NCI-H128 (cell line): ENCODE measurements around the gene ZC3H18.

Experiments
- DNase-seq: peaks from one replicate; lab custom pipeline; 2025; ENCODE audit not compliant: unreplicated experiment; lab: John Stamatoyannopoulos, UW

The ZC3H18 gene

GRCh38 chr16:88578446-88579313, 8.5 kb downstream of the ZC3H18 start:
- no peak for DNase-seq

DNA sequence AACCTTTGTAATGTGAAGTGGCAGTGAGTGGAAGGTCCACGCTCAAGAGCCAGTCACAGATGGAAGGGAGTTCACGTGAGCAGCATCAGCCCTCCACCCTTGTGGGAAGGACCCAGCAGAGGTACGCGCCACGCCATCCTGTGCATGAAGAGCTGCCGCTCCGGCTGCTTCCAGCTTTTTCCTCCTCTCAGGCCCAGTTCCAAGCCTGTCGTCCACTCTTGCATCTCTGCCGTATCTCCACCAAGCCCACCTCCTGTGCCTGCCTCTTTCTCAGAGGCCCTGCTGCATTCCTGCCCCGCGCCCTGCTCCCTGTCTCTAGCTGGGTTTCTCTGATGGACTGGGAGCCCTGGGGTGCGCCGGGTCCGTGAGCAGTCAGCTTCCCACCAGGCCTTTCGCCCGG, 10.2 kb downstream of the ZC3H18 start:
- no peak for DNase-seq

DNA sequence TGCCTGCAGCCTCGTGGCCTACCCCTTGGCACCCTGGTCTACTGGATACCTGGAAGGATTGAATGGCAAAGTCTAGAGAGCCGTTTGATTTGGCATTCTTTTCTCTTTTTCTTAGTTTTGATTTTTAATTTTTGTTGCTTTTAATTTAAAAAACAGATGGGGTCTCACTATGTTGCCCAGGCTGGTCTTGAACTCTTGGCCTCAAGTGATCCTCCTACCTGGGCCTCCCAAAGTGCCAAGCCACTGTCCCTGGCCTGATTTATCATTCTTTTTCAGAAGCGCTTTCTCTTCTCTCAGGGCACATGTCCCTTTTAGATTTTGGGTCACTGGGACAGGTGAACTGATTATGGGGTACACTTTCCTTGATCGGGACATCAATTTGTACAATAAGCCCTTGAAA, 10.8 kb downstream of the ZC3H18 start:
- no peak for DNase-seq

GRCh38 chr16:88582912-88583575, 12.8 kb downstream of the ZC3H18 start:
- no peak for DNase-seq

GRCh38 chr16:88584676-88585075, 14.5 kb downstream of the ZC3H18 start:
- no peak for DNase-seq

GRCh38 chr16:88585269-88585668, 15.1 kb downstream of the ZC3H18 start:
- DNase-seq, result no peak

- DNase-seq, result no peak
Measured at GRCh38 chr16:88585927-88586581, 15.9 kb downstream of the ZC3H18 start.

DNA sequence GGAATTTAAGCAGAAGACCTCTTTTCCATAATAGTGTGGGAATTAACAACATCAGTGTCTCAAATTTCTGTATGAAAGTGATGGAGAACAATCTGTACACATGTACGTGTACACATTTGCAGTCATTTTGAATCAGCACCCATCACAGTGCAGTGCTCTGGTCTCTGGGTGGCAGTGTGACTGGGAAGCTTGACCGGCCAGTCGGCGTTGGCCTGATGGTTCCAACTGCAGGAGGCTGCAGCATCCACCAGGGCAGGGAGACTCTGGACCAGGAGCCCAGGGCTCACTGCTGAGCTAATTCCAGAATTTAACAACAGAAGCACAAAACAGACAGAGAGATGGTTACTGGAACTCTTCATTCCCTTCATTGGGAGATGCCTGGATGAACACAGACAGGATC, 17.9 kb downstream of the ZC3H18 start:
- DNase-seq, result no peak

DNA sequence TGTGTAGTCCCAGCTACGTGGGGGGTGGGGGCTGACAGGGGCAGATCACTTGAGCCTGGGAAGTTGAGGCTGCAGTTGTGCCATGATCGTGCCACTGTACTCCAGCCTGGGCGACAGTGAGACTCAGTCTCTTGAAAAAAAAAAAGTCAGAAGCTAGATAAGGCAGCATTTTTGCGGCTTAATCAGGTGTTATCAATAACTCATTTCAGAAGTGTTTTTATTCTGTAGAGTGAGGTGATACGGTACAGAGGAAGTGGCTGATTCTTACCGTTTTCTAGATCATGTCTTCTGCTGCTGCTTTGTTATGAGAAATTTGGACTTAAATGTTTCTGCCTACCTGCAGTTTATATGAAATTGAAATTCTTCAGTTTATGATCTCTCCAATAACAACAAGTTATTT, 18.6 kb downstream of the ZC3H18 start:
- no peak for DNase-seq

GRCh38 chr16:88589441-88589840, 19.2 kb downstream of the ZC3H18 start:
- DNase-seq, result no peak

DNA sequence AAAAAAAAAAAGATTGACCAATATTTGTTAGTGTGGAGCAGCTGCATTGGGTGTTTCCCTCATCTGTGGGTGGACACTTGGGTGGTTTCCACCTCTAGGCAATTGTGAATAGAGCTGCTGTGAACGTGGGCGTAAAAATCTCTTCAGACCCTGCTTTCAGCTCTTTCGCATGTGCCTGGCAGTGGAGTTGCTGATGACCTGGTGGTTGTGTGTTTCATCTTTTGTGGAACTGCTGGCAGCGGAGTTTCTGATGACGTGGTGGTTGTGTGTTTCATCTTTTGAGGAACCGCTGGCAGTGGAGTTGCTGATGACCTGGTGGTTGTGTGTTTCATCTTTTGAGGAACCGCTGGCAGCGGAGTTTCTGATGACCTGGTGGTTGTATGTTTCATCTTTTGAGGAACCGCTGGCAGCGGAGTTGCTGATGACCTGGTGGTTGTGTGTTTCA, 21.4 kb downstream of the ZC3H18 start:
- DNase-seq, result no peak

- DNase-seq, result no peak
Measured at GRCh38 chr16:88593061-88593460, 22.9 kb downstream of the ZC3H18 start.

GRCh38 chr16:88593489-88593888, 23.3 kb downstream of the ZC3H18 start:
- DNase-seq, result no peak

DNA sequence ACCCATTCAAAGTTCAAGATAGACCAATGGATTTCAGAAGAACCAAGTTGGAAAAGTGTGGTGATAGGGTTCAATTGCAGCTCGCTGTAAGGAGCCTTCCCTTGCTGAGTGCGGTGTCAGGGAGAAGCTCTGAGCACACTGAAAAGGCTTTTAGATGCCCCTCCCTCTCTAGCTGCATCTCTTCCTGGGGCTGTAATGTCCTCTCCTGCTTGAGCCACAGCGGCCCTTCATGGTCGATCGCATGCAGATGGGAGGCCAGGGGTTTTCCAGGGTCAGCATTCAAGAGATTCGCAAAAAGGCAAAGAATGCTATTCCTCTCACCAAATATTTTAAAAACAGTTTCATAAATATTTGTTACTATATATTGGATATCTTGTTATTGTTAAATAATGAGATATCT, 23.7 kb downstream of the ZC3H18 start:
- DNase-seq, result no peak

DNA sequence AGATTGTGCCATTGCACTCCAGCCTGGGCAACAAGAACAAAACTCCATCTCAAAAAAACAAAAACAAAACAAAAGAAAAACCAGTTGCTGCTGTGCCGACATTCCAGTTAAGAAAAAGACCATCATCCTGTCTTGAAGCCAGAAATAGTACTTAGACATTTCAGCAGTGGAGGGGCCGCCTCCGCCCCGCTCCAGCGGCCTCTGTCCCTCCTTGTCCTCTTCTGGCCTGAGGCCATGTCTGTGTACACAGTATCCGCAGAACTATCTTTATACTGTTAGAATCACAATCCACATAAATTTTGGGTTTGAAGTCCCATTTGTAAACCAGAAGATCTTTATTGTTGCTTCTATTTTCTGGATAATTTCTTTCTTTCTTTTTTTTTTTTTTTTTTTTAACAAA, 24.9 kb downstream of the ZC3H18 start:
- DNase-seq, result no peak

DNA sequence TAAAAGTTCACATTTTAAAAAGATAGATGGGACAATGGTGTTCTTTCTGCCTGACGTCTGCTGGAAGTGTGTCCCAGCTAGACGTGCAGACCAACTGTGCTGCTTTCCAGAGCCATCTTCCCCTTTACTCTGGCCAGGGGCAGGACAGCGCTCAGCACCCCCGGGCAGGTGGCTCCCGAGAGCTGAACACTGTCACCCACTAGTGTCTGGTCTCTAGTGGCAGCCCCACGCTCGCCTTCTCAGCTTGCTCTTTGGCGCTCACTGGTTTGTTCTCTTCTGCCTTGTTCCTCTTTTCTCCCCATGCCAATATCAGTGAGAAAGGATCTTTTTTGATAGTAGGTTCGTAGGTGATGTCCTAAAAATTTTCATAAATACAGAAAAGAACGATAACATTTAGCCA, 25.7 kb downstream of the ZC3H18 start:
- no peak for DNase-seq

DNA sequence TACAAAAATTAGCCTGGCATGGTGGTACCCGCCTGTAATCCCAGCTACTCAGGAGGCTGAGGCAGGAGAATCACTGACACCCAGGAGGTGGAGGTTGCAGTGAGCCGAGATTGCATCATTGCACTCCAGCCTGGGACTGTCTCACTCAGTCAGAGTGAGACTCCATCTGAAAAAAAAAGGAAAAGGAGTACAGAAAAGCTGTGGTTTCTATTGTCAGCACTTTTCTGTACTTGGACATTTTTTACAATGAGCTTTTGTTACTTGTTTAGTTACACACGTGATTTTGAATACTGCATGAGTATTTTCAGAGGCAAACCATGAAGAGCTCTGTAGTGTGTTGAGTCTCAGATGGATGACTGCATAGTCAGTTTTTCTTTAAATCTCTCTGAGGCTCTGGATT, 26.3 kb downstream of the ZC3H18 start:
- no peak for DNase-seq

- DNase-seq, result no peak
Measured at GRCh38 chr16:88597856-88598491, 27.8 kb downstream of the ZC3H18 start.

DNA sequence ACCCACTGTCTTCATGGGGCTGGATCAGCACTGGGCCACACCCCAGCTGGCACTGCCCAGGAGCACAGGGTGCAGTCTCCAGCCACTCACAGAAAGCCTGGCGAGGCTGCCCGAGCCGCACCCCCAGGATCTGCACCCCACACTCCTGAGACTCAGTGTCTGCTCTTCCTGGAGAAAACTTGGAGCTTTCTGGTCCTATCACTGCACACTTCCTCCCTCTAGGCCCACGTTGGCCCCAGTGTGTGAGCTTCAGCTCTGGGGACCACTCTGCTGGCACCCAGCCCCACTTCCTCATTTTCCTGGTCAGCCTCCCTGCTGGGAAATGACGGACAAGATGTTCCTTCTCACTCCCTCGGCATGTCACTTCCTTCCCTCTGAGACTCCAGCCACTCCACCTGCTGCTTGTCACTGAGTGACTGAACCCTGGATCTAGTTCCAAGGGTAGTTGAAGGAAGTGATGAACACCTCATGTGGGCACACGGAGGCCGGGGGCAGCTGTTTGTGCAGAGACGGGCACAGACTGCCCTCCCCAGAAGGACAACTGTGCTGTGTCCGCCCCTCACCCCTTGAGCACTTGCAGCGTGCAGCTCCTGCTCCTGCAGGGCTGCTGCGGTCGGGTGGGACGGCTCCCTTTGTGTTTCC, 29.0 kb downstream of the ZC3H18 start:
- no peak for DNase-seq

DNA sequence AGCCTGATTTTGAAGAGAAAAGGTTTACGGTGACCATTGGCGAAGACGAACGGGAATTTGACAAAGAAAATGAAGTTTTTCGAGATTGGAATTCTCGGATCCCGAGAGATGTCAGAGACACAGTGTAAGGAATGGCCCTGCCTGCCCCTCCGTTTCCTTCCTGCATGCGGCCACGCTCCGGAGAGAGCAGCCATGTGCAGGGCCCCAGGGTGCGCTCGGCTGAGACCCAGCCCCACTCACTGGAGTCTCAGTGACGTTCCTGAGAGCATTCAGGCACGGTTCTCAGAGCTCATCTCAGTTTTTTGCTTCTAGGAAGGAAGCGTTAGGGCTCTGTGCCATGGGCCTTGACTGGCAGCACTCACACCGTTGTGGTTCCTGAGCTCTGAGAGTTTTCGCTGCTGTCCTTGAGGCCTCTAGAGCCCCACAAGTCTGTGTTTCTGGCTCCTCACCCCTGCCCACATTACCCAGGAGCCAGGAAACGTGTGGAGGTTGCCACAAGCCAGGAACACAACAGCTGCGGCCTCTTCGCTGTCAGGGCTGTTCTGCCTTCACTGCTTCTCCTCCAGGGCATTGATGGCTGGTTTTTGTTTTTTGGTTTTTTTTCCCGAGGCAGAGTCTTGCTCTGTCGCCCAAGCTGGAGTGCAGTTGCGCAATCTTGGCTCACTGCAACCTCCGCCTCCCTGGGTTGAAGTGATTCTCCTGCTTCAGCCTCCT, 29.8 kb downstream of the ZC3H18 start:
- no peak for DNase-seq
